Neural crest cell (in vitro differentiated cells): ENCODE results near the gene NGEF. TPM values are rescaled to one million over a fixed set of nuclear protein-coding genes. Genes with fewer than 3 reads are reported as not detected.
"Not testable (repeated sequence)": the region's sequence is repeated elsewhere in the genome, so short reads cannot be mapped to it uniquely, and the experiment has no call there.

ENCODE experiments used
- DNase-seq: peaks from one replicate; pipeline ENCODE4 v3.0.0; 2021; ENCODE audit warnings: low read depth, mixed read lengths, low spot score
- H3K27ac Mint-ChIP-seq: one replicate; pipeline ENCODE4 v1.8.0; 2021; ENCODE audit warnings: mild to moderate bottlenecking, mixed read lengths; ENCODE audit not compliant: unreplicated experiment
- H3K27me3 Mint-ChIP-seq: 2 replicates; pipeline ENCODE4 v1.8.0; 2021; ENCODE audit warnings: low read depth, mild to moderate bottlenecking, mixed read lengths
- H3K36me3 Mint-ChIP-seq: 2 replicates; pipeline ENCODE4 v1.8.0; 2021; ENCODE audit warnings: low read depth, mild to moderate bottlenecking, mixed read lengths
- H3K4me1 Mint-ChIP-seq: 2 replicates; pipeline ENCODE4 v1.8.0; 2021; ENCODE audit warnings: mixed read lengths
- H3K4me3 Mint-ChIP-seq: one replicate; pipeline ENCODE4 v1.8.0; 2021; ENCODE audit warnings: mild to moderate bottlenecking, mixed read lengths
- H3K9me3 Mint-ChIP-seq: 2 replicates; pipeline ENCODE4 v1.8.0; 2021; ENCODE audit warnings: mixed read lengths
- total RNA-seq: library from RNA; stranded (reverse); gene quantifications from 2 replicates; pipeline ENCODE4 v1.2.1, GENCODE V29; 2021
- TF ChIP-seq, protein P1 (sequence below): fragments of 200-600 bp; sonication (generic); conservative IDR thresholded peaks from 2 replicates; pipeline ENCODE4 v1.5.0; 2021; ENCODE audit warnings: antibody characterized with exemption, mild to moderate bottlenecking

The NGEF gene
- total RNA-seq, 1 donor from 2014 or later: 0.96 TPM

GRCh38 chr2:232908695-232909094 lies 104.4 kb downstream of the NGEF start:
- peaks cover 8% of the 10 kb centered on the region for H3K4me1 Mint-ChIP-seq
- H3K27ac Mint-ChIP-seq: no peak overlapping the region
- TF ChIP-seq, protein P1, sequence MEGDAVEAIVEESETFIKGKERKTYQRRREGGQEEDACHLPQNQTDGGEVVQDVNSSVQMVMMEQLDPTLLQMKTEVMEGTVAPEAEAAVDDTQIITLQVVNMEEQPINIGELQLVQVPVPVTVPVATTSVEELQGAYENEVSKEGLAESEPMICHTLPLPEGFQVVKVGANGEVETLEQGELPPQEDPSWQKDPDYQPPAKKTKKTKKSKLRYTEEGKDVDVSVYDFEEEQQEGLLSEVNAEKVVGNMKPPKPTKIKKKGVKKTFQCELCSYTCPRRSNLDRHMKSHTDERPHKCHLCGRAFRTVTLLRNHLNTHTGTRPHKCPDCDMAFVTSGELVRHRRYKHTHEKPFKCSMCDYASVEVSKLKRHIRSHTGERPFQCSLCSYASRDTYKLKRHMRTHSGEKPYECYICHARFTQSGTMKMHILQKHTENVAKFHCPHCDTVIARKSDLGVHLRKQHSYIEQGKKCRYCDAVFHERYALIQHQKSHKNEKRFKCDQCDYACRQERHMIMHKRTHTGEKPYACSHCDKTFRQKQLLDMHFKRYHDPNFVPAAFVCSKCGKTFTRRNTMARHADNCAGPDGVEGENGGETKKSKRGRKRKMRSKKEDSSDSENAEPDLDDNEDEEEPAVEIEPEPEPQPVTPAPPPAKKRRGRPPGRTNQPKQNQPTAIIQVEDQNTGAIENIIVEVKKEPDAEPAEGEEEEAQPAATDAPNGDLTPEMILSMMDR: no peak
- H3K27me3 Mint-ChIP-seq: peaks cover 21% of the 10 kb centered on the region
- no peak overlapping the region for H3K4me3 Mint-ChIP-seq
- peaks cover 17% of the 10 kb centered on the region for H3K9me3 Mint-ChIP-seq
- peaks cover 8% of the 10 kb centered on the region for H3K36me3 Mint-ChIP-seq
- DNase-seq: no peak

GRCh38 chr2:232907718-232908085 lies 105.4 kb downstream of the NGEF start:
- H3K4me3 Mint-ChIP-seq, H3K4me1 Mint-ChIP-seq, H3K36me3 Mint-ChIP-seq, DNase-seq, H3K27ac Mint-ChIP-seq: not testable (repeated sequence)
- H3K9me3 Mint-ChIP-seq: peaks cover 17% of the 10 kb centered on the region
- peaks cover 21% of the 10 kb centered on the region for H3K27me3 Mint-ChIP-seq

GRCh38 chr2:232906867-232907717 lies 106.0 kb downstream of the NGEF start:
- H3K27ac Mint-ChIP-seq, DNase-seq: not testable (repeated sequence)
- H3K4me3 Mint-ChIP-seq: peak overlapping the region; percentile 47

DNA sequence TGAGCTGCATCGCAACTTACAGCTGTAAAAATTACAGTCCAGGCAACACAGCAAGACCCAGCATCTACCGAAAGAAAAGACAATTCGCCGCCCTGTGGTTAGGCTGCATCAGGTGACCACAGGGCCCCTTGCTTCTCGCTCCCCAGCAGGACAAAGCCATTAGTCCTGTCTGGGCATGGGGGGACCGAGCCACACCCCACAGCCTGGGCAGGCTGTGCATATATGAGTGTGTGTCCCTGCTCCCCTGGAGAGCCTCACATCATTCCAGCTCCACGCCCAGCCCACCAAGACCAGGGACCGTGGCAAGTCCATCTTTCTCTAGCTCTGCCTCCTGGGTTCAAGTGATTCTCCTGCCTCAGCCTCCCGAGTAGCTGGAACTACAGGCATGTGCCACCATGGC lies 109.1 kb downstream of the NGEF start:
- Mint-ChIP-seq H3K36me3 (no peaks in the 10 kb centered on the region), H3K9me3 (no peaks in the 10 kb centered on the region), H3K27me3 (peaks cover 6% of the 10 kb centered on the region), H3K4me3 (no peak overlapping the region), H3K27ac (no peak overlapping the region), H3K4me1 (peaks cover 14% of the 10 kb centered on the region)
- DNase-seq: no peak
- TF ChIP-seq, protein P1: no peak

More at GRCh38 chr2:232906867-232907717, 106.0 kb downstream of the NGEF start:
- peaks cover 11% of the 10 kb centered on the region for H3K4me1 Mint-ChIP-seq
- H3K9me3 Mint-ChIP-seq: peaks cover 15% of the 10 kb centered on the region
- peaks cover 18% of the 10 kb centered on the region for H3K27me3 Mint-ChIP-seq
- not testable (repeated sequence) for H3K36me3 Mint-ChIP-seq

- Mint-ChIP-seq H3K36me3 (no peaks in the 10 kb centered on the region), H3K27me3 (peaks cover 6% of the 10 kb centered on the region), H3K27ac (peak overlapping the region; percentile 20), H3K9me3 (no peaks in the 10 kb centered on the region), H3K4me3 (no peak overlapping the region), H3K4me1 (peaks cover 9% of the 10 kb centered on the region)
- no peak for DNase-seq
- TF ChIP-seq, protein P1: no peak
Observed at GRCh38 chr2:232901736-232902578, 111.1 kb downstream of the NGEF start.

GRCh38 chr2:232900811-232901735 lies 112.0 kb downstream of the NGEF start:
- Mint-ChIP-seq H3K4me1 (peaks cover 6% of the 10 kb centered on the region), H3K36me3 (no peaks in the 10 kb centered on the region), H3K27ac (no peak overlapping the region), H3K4me3 (no peak overlapping the region), H3K9me3 (no peaks in the 10 kb centered on the region), H3K27me3 (peaks cover 4% of the 10 kb centered on the region)
- DNase-seq: no peak
- TF ChIP-seq, protein P1: no peak
